Thymus (tissue), 11 donors: ENCODE data around the gene LDLRAD3. TPM values are rescaled to one million over a fixed set of nuclear protein-coding genes. Genes with fewer than 3 reads are reported as not detected.

Experiments
- DNase-seq, 9 donors: peaks; one replicate each; pipeline ENCODE4 v3.0.0-alpha.2; 2013; ENCODE audit warnings: low spot score in 9 of 9, low read depth in 6 of 9, missing footprints in 1 of 9
- H3K27ac ChIP-seq, 2 donors: one replicate each; pipeline ENCODE4 v1.5.1; 2013; ENCODE audit warnings: control low read depth in 1 of 2, low read depth in 1 of 2, low read length in 1 of 2, mild to moderate bottlenecking in 1 of 2, moderate library complexity in 1 of 2
- H3K27me3 ChIP-seq, 2 donors: one replicate each; pipeline ENCODE4 v1.5.1; 2013; ENCODE audit warnings: low read length in 1 of 2; ENCODE audit not compliant: control insufficient read depth in 2 of 2, insufficient read depth in 1 of 2
- H3K36me3 ChIP-seq, 2 donors: one replicate each; pipeline ENCODE4 v1.5.1; 2013; ENCODE audit warnings: low read length in 1 of 2, mild to moderate bottlenecking in 1 of 2, moderate library complexity in 1 of 2; ENCODE audit not compliant: control insufficient read depth in 2 of 2, insufficient read depth in 2 of 2
- H3K4me1 ChIP-seq, 2 donors: one replicate each; pipeline ENCODE4 v1.5.1; 2013; ENCODE audit warnings: low read length in 2 of 2; ENCODE audit not compliant: control insufficient read depth in 2 of 2, insufficient read depth in 2 of 2
- H3K4me3 ChIP-seq, 2 donors: one replicate each; pipeline ENCODE4 v1.5.1; 2013; ENCODE audit warnings: low read length in 2 of 2, control low read depth in 1 of 2, mild to moderate bottlenecking in 1 of 2
- H3K9me3 ChIP-seq, 2 donors: one replicate each; pipeline ENCODE4 v1.5.1; 2013; ENCODE audit warnings: low read length in 1 of 2, mild to moderate bottlenecking in 1 of 2; ENCODE audit not compliant: control insufficient read depth in 2 of 2, insufficient read depth in 1 of 2
- WGBS: extraction: QIAGEN DNeasy Blood & Tissue Kit; methylation state at CpG from one replicate; pipeline ENCODE4 v1.1.7; 2013; 5-methylcytosine and 5-hydroxymethylcytosine counted together
- polyA plus RNA-seq: library from polyadenylated mRNA; stranded (reverse); fragments of 200-250 nt; gene quantifications from one replicate; pipeline ENCODE4 v1.2.3, GENCODE V29; 2013
- total RNA-seq: library from RNA; stranded (reverse); fragments of 120-200 nt; gene quantifications from one replicate; pipeline ENCODE4 v1.2.4, GENCODE V29; 2013
- donor health status: healthy.

LDLRAD3 gene
- total and polyA plus RNA-seq, 2 donors = 2.1 to 6.9 TPM

- H3K36me3 ChIP-seq = no peaks in the 10 kb centered on the region
- DNase-seq = no peak
- no peaks in the 10 kb centered on the region for H3K27me3 ChIP-seq
- H3K4me1 ChIP-seq = no peaks in the 10 kb centered on the region
- WGBS = 88% methylated on average over 9 of the region's 9 CpGs
- no peak overlapping the region for H3K4me3 ChIP-seq
- no peak overlapping the region for H3K27ac ChIP-seq
- peaks cover 0 to 15% of the 10 kb centered on the region in 2 donors for H3K9me3 ChIP-seq
These were observed 129.7 kb downstream of the LDLRAD3 start for GRCh38 chr11:36073411-36074203.

- no peaks in the 10 kb centered on the region for H3K36me3 ChIP-seq
- peaks cover 0 to 17% of the 10 kb centered on the region in 2 donors for H3K9me3 ChIP-seq
- no peak for DNase-seq
- no peaks in the 10 kb centered on the region for H3K4me1 ChIP-seq
- no peak overlapping the region for H3K4me3 ChIP-seq
- no peak overlapping the region for H3K27ac ChIP-seq
- 93% methylated on average over 2 of the region's 2 CpGs for WGBS
- no peaks in the 10 kb centered on the region for H3K27me3 ChIP-seq
These were observed 131.1 kb downstream of the LDLRAD3 start for GRCh38 chr11:36074941-36075431.

DNA sequence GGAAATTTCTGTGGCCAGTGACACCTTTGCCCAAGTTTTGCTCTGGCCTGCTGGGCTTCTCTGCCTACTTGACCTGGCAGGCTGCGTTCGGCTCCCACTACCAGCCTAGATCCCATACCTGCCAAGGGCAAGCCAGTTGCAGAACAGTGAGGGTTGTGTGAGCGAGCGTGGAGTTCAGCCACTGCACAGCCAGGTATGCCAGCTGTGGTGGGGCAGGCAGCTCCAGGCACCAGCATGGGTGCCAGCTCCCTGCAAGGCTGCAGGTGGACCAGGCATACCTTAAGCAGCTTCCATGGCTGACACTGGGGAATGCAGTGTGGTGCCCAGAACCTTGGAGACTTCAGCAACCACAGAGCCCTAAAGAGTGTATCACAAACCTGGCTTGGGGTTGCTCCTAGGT, 133.5 kb downstream of the LDLRAD3 start:
- no peak overlapping the region for H3K27ac ChIP-seq
- no peak for DNase-seq
- H3K4me3 ChIP-seq = no peak overlapping the region
- H3K9me3 ChIP-seq = peaks cover 0 to 17% of the 10 kb centered on the region in 2 donors
- no peaks in the 10 kb centered on the region for H3K36me3 ChIP-seq
- no peaks in the 10 kb centered on the region for H3K4me1 ChIP-seq
- H3K27me3 ChIP-seq = no peaks in the 10 kb centered on the region
- WGBS = 98% methylated on average over 4 of the region's 4 CpGs

- WGBS = 95% methylated on average over 10 of the region's 10 CpGs
- Histone ChIP-seq H3K9me3 (peaks cover 0 to 17% of the 10 kb centered on the region in 2 donors), H3K4me3 (no peak overlapping the region), H3K27ac (no peak overlapping the region), H3K36me3 (no peaks in the 10 kb centered on the region), H3K4me1 (no peaks in the 10 kb centered on the region), H3K27me3 (no peaks in the 10 kb centered on the region)
- DNase-seq = no peak
These were observed 134.2 kb downstream of the LDLRAD3 start for GRCh38 chr11:36077886-36078685.

- Histone ChIP-seq H3K36me3 (no peaks in the 10 kb centered on the region), H3K27me3 (no peaks in the 10 kb centered on the region), H3K9me3 (peaks cover 0 to 17% of the 10 kb centered on the region in 2 donors), H3K4me3 (no peak overlapping the region), H3K4me1 (no peaks in the 10 kb centered on the region), H3K27ac (no peak overlapping the region)
- WGBS = 94% methylated on average over 11 of the region's 11 CpGs
- DNase-seq = no peak
These were observed 134.8 kb downstream of the LDLRAD3 start for GRCh38 chr11:36078686-36079055.

DNA sequence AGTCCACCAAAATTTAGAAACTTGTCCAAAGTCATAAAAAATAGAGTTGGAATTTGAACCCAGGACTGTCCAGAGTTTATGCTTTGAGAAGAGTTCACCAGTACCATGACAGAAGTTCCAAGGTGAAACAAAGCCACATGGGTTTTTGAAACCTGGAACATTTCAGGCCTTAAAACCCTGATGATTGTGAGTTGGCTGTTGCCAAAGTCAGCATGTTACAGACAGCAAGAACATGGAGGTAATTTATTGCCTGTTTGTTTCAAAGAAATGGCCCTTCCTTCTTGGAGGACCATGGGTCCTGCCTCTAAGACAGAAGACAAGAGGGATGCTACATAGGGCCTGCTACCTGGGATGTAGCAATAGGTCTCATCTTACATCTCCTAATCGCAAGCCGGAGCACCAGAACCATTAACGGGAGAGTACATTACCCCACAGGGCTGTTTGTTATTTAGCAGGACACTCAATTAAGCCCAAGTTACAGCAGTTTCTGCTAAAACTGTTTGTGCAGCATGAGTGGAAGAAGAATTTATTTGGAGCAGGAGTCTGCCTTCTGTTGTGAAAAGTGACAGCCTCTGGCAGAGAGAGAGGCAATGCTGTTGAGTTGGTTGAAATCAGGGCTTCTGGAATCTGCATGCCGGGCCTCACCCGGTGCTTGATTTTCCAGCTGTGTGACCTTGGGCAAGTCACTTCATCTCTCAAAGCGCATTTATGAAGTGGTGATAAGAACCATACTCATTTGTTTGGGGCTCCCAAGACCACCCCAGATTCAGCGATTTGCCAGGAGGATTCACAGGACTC, 136.2 kb downstream of the LDLRAD3 start:
- DNase-seq = no peak
- peaks cover 0 to 17% of the 10 kb centered on the region in 2 donors for H3K9me3 ChIP-seq
- WGBS = 98% methylated on average over 7 of the region's 7 CpGs
- no peaks in the 10 kb centered on the region for H3K36me3 ChIP-seq
- no peak overlapping the region for H3K27ac ChIP-seq
- no peak overlapping the region for H3K4me3 ChIP-seq
- no peaks in the 10 kb centered on the region for H3K4me1 ChIP-seq
- no peaks in the 10 kb centered on the region for H3K27me3 ChIP-seq

GRCh38 chr11:36081274-36081945, 137.5 kb downstream of the LDLRAD3 start:
- Histone ChIP-seq H3K4me1 (no peaks in the 10 kb centered on the region), H3K36me3 (no peaks in the 10 kb centered on the region), H3K9me3 (peaks cover 0 to 17% of the 10 kb centered on the region in 2 donors), H3K4me3 (no peak overlapping the region), H3K27me3 (no peaks in the 10 kb centered on the region), H3K27ac (no peak overlapping the region)
- no peak for DNase-seq
- WGBS = 93% methylated on average over 11 of the region's 11 CpGs

DNA sequence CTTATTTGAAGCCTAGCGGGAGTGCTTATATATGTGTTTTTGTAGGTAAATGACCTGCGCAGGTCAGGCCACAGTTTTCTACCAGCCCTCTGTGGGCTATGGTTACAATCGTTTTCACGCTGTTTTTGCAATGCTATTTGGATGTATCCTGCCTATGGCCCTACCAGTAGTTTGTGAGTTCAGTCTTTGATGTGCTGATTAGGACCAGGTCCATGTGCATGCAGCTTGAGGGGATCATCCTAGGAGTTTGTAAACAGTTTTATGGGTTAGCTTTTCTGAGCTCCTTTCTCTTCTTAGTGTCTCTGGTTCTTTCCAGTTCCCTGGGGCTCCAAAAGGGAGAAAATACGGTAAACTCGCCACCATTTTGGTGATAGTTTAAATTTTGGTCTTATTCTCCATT, 142.5 kb downstream of the LDLRAD3 start:
- Histone ChIP-seq H3K36me3 (no peaks in the 10 kb centered on the region), H3K9me3 (no peaks in the 10 kb centered on the region), H3K4me1 (peaks cover 0 to 4% of the 10 kb centered on the region in 2 donors), H3K4me3 (no peak overlapping the region), H3K27me3 (peaks cover 0 to 8% of the 10 kb centered on the region in 2 donors), H3K27ac (no peak overlapping the region)
- WGBS = 94% methylated on average over 6 of the region's 6 CpGs
- DNase-seq = no peak
